NCI-H345 (cell line): Measurements from ENCODE around the gene SEMA5A.

ENCODE experiments used
- DNase-seq: peaks from one replicate; lab custom pipeline; 2025; lab: John Stamatoyannopoulos, UW

The SEMA5A gene

GRCh38 chr5:9009931-9010651, 535.8 kb downstream of the SEMA5A start:
- DNase-seq = no peak

- DNase-seq = no peak
Observed at GRCh38 chr5:8997542-8998070, 548.3 kb downstream of the SEMA5A start.

GRCh38 chr5:8993031-8993430, 552.8 kb downstream of the SEMA5A start:
- no peak for DNase-seq
